K562 (cell line): ENCODE results near the gene CLCF1. TPM values are rescaled to one million over a fixed set of nuclear protein-coding genes. Genes with fewer than 3 reads are reported as not detected.
A peak's percentile ranks its signal among the peaks of the same experiment; 100 is the strongest.

Source experiments
- ATF1 ChIP-seq, 2 experiments: fragments of 450-650 bp in 1 of 2; IDR thresholded peaks; 2 replicates each; pipeline ENCODE4 v1.6.1; 2016; ENCODE audit warnings: missing compliant biosample characterization in 1 of 2, missing genetic modification characterization in 1 of 2
- DPF2 ChIP-seq: fragments of 450-650 bp; IDR thresholded peaks from 2 replicates; pipeline ENCODE4 v1.6.1; 2016
- KLF13 ChIP-seq: fragments of 450-650 bp; IDR thresholded peaks from 2 replicates; pipeline ENCODE4 v1.6.1; 2016; ENCODE audit warnings: missing genetic modification characterization, low read depth, mild to moderate bottlenecking, missing compliant biosample characterization, moderate library complexity, borderline replicate concordance
- L3MBTL2 ChIP-seq: fragments of 450-650 bp; IDR thresholded peaks from 2 replicates; pipeline ENCODE4 v1.6.1; 2016; ENCODE audit warnings: mild to moderate bottlenecking, moderate library complexity
- MBD2 ChIP-seq: sonication (generic); IDR thresholded peaks from 2 replicates; pipeline ENCODE4 v1.6.1; 2016; ENCODE audit warnings: low read depth, borderline replicate concordance
- NFRKB ChIP-seq: fragments of 450-650 bp; IDR thresholded peaks from 2 replicates; pipeline ENCODE4 v1.6.1; 2016; ENCODE audit warnings: low read depth
- ZNF175 ChIP-seq: fragments of 200-800 bp; sonication (Bioruptor generic); IDR thresholded peaks from 2 replicates; pipeline ENCODE4 v1.6.1; 2016; ENCODE audit warnings: low read depth, mild to moderate bottlenecking, missing genetic modification characterization, missing compliant biosample characterization
- ZNF224 ChIP-seq: sonication (generic); formaldehyde crosslinking; IDR thresholded peaks from 2 replicates; pipeline ENCODE4 v1.8.0; 2022; ENCODE audit warnings: mild to moderate bottlenecking, missing genetic modification reagents
- polyA plus RNA-seq, 8 experiments: library from polyadenylated mRNA; depleted of rRNA in 4 of 8; stranded (reverse) in 5 of 8; unstranded in 3 of 8; fragments of >200 nt; fragmentation: Nextera tagmentation in 2 of 8; fragmentation: Illumina TruSeq in 1 of 8; extraction: Ambion mirVana in 2 of 8; extraction: Trizol in 1 of 8; gene quantifications; 2 replicates each; pipeline versions ENCODE4 v1.2.1 to v1.2.3, GENCODE V29; 2011 to 2014; ENCODE audit warnings: inconsistent platforms in 1 of 8, missing spikeins in 1 of 8
- total RNA-seq, 7 experiments: library from RNA; depleted of rRNA in 6 of 7; stranded (reverse); fragments of >200 nt in 6 of 7; fragmentation: Illumina TruSeq in 2 of 7; extraction: Trizol in 2 of 7; gene quantifications; 2 replicates each; pipeline versions ENCODE4 v1.2.1 to v1.2.3, GENCODE V29; 2011 to 2021; ENCODE audit warnings: low replicate concordance in 1 of 7
- TF ChIP-seq, protein P1 (sequence below), 2 experiments: fragments of 450-650 bp; IDR thresholded peaks; 2 replicates each; pipeline ENCODE4 v1.6.1; 2018; ENCODE audit warnings: mild to moderate bottlenecking in 2 of 2, low read depth in 1 of 2; ENCODE audit not compliant: partially characterized antibody in 2 of 2
- TF ChIP-seq, protein P2 (sequence below): fragments of 250-450 bp; sonication (Bioruptor Pico); IDR thresholded peaks from 2 replicates; pipeline ENCODE4 v1.5.0; 2022; ENCODE audit warnings: mild to moderate bottlenecking

The CLCF1 gene
- total and polyA plus RNA-seq, 9 of the 15 experiments (the other 6 are each of a cell fraction or from before 2014, with no cell fraction given): 0.49 to 5.8 (median 3.0) TPM

DNA sequence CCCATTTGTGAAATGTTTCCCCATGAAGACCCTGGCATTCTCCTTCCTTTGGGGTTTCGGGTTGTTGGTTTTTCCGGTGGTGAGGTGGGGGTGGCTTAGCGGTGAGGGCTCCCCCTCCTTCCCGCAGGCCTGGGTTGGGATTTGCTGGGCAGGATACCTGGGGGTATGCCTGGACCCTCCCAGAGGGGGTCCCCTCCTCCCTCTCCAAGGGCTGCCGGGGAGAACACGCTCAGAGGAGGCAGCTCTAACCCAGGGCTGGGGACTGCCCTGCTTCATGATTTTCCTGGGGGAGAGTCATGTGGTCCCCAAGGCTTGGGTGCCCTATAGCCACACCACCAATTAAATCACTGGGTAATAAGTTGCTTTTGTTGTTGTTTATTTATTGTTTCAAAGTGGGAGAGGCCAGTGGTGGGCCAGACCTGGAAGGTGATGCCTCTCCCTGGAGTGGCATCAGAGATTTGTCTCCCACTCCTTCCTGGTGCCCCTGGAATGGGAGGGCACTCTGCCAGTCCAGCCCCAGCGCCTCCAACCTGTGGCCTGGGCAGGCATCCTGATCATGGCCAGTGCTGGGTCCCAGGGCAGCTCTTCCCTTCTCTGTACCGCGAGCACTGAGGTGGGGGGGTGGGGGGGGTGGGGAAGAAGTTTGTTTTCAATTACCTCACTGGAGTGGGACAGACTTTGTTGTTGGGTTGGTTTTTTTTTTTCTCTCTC, 1.3 kb upstream of the CLCF1 start (continued):
- TF ChIP-seq, protein P1, sequence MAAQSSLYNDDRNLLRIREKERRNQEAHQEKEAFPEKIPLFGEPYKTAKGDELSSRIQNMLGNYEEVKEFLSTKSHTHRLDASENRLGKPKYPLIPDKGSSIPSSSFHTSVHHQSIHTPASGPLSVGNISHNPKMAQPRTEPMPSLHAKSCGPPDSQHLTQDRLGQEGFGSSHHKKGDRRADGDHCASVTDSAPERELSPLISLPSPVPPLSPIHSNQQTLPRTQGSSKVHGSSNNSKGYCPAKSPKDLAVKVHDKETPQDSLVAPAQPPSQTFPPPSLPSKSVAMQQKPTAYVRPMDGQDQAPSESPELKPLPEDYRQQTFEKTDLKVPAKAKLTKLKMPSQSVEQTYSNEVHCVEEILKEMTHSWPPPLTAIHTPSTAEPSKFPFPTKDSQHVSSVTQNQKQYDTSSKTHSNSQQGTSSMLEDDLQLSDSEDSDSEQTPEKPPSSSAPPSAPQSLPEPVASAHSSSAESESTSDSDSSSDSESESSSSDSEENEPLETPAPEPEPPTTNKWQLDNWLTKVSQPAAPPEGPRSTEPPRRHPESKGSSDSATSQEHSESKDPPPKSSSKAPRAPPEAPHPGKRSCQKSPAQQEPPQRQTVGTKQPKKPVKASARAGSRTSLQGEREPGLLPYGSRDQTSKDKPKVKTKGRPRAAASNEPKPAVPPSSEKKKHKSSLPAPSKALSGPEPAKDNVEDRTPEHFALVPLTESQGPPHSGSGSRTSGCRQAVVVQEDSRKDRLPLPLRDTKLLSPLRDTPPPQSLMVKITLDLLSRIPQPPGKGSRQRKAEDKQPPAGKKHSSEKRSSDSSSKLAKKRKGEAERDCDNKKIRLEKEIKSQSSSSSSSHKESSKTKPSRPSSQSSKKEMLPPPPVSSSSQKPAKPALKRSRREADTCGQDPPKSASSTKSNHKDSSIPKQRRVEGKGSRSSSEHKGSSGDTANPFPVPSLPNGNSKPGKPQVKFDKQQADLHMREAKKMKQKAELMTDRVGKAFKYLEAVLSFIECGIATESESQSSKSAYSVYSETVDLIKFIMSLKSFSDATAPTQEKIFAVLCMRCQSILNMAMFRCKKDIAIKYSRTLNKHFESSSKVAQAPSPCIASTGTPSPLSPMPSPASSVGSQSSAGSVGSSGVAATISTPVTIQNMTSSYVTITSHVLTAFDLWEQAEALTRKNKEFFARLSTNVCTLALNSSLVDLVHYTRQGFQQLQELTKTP (IDR thresholded peaks at IDR 0.05; ENCODE audit: low read depth in 1 of 2, partially characterized antibody in 2 of 2): peak in 1 of 2 experiments; percentile 13
- no peak for TF ChIP-seq ATF1 (CRISPR knock-in tag; IDR thresholded peaks at IDR 0.05)
- 0 out of 2 replicates have a peak, but pooled peaks have one; percentile 2 for TF ChIP-seq ATF1 (tag; IDR thresholded peaks at IDR 0.05)
- peak; percentile 71; the same call in 1 of the 2 replicates for TF ChIP-seq L3MBTL2
- 0 out of 2 replicates have a peak, but pooled peaks have one; percentile 20 for TF ChIP-seq NFRKB
- TF ChIP-seq ZNF175 (CRISPR knock-in tag): 0 out of 2 replicates have a peak, but pooled peaks have one; percentile 57
- TF ChIP-seq, protein P2, sequence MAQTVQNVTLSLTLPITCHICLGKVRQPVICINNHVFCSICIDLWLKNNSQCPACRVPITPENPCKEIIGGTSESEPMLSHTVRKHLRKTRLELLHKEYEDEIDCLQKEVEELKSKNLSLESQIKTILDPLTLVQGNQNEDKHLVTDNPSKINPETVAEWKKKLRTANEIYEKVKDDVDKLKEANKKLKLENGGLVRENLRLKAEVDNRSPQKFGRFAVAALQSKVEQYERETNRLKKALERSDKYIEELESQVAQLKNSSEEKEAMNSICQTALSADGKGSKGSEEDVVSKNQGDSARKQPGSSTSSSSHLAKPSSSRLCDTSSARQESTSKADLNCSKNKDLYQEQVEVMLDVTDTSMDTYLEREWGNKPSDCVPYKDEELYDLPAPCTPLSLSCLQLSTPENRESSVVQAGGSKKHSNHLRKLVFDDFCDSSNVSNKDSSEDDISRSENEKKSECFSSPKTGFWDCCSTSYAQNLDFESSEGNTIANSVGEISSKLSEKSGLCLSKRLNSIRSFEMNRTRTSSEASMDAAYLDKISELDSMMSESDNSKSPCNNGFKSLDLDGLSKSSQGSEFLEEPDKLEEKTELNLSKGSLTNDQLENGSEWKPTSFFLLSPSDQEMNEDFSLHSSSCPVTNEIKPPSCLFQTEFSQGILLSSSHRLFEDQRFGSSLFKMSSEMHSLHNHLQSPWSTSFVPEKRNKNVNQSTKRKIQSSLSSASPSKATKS (CRISPR knock-in tag): no peak
- peak; percentile 10; the same call in 1 of the 2 replicates for TF ChIP-seq MBD2
- TF ChIP-seq KLF13 (tag): no peak
- 0 out of 2 replicates have a peak, but pooled peaks have one; percentile 6 for TF ChIP-seq ZNF224
- 0 out of 2 replicates have a peak, but pooled peaks have one; percentile 10 for TF ChIP-seq DPF2
